ENCODE measurements around the gene ZNF236.
"Not testable (repeated sequence)": the region's sequence is repeated elsewhere in the genome, so short reads cannot be mapped to it uniquely, and the experiment has no call there.

ZNF236 gene

DNA sequence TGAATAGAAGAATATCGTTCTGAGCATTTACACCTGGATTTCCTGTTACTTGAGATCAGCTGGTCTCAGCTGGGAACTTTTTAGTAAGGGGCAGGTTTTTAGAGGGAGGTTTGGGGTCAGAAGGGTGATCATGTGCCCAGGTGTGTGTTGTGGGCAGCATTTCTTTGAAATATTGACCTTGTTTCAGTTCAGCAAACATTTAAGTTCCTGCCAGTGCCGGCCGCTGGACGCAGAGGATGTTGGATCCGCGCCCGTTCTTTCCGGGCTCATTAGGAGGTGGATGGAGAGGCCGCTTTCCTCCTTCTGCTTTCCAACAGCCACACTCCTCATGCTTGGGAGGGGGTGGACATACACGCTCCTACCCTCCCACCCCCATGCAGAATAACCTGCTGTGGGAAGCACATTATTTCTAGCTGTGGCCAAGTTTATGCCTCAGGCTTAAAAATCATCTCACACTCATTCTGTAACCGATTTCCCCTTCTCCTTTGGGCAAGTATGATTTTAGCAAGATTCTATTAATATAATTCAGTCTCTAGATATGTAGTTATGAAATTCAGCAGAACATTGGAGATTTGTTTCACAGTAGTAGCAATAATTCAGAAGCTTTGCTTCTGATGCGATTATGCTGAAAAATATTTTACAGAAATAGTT, 131.4 kb downstream of the ZNF236 start:
- peak in 1 of 2 experiments; percentile 15 for DNase-seq

DNA sequence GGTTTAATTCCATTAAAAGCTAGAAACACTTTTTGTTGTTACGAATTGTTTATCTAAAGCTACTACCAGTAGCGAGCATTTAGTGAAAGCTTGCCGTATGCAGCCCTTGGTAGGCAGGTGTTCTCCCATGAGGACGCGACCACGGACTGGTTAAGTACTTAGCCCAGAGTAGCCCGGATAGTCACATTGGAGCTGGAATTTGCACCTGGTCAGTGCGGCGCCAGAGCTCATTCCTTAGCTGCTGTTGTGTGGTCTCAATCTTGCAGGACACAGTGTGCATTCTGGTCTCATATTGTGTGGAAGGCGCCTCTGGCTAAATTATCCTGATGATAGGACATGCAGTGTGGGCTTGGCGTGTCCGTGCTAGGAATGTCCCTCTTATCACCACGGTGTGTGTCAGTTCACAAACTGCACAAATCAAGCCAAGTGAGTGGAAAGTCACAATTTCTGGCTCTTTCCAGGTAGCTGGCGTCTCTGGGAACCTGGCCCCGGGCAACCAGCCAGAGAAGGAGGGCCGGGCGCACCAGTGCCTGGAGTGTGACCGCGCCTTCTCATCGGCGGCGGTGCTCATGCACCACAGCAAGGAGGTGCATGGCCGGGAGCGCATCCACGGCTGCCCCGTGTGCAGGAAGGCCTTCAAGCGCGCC, 133.3 kb downstream of the ZNF236 start:
- peak; percentile 53 for DNase-seq

DNA sequence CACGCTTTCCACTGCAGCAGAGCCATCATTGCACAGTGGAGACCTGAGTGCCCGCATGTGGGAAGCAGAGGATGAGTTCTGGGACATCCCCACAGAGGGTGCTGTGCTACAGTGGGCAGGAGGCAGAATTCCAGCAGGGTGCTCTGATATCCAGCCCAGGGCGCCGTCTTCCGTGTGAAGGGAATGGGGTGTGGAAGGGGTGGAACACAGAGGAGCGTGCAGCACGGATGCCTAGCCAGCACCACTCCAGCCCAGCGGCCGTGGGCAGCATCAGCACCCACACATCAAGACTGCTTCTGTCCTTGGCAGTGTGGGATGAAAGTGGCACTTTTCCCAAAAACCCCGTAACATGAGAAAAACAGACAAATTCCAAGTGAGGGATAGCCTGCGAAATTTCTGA, 134.3 kb downstream of the ZNF236 start:
- no peak for DNase-seq

DNA sequence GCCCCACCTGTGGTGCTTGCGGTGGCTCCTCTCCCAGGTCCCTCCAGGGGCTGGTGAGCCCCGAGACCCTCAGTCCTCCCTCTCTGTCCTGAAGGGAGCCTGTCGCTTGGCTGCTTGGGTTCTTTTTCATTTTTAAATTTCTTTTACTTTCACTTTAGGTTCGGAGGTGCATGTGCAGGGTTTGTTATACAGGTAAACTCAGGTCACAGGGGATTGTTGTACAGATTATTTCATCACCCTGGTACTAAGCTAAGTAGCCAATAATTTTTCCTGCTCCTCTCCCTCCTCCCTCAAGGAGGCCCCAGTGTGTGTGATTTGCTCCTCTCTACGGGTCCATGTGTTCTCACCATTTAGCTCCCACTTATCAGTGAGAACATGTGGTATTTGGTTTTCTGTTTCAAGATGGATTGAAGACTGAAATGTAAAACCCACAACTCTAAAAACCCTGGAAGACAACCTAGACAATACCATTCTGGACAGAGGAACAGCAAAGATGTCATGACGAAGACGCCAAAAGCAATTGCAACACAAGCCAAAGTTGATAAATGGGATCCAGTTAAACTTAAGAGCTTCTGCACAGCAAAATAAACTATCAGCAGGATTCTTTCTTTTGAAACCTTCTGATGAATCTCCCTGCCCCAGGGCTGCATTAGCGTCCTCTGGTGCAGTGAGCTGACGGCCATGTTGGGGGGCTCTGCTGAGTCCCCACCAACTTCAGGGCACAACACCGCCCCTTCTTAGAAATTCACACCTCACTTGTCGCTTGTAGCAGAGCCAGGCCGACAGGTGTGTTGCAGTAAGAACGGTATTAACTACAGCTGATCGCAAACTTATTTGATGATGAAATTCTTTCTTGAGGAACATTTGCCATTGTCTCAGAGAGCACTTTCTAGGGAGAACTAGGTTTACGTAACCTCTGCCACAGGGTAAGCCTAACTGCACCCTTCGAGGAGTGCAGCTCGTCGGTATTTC, 135.3 kb downstream of the ZNF236 start:
- no peak for DNase-seq

DNA sequence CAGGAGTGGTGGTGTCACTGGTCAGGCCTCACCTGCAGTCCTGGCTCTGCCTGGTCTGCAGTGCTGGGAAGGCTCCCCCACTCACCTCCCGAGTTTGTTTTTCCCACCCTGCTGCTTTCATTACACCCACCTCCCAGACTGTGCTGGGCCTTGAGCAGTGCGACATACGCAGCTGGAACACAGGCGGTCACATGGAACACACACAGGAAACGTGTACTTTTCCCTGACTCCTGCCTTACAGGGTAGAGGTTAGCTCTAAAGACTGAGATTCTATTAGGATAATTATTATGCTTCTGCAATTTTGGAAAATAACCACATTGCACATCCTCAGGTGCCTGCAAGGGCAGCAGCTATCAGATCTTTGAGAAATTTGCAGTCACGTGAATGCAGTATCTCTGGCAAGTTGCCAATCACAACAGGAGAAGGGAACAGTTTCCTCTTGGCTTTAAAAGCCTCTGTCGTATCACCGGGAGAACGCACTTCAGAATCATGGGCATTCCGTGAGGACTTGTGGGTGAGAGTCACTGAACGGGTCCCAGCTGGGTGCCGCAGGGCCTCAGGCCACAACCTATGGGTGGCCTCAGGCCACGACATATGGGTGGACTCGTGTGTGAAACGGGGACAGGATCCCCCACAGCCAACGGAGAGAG, 136.5 kb downstream of the ZNF236 start:
- DNase-seq, result peak in 1 of 2 experiments; percentile 34

GRCh38 chr18:76959605-76960004, 137.2 kb downstream of the ZNF236 start:
- no peak for DNase-seq

DNA sequence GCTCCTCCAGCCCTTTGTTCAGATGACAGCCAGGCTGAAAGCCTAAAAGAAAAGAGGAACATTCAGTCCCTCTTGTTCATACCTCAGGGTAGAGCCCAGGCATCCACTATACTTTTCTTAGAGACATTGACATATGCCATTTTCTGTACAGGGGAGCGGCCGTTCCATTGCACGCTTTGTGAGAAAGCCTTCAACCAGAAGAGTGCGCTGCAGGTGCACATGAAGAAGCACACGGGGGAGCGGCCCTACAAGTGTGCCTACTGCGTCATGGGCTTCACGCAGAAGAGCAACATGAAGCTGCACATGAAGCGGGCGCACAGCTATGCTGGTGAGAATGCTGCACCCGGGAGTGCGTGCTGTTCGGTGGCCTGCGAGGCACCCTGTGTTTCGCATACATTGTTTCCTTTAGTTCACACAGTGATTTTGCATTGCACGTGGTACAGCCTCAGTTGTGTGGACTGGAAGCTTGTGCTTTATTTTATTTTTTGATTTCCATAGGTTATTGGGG, 138.2 kb downstream of the ZNF236 start:
- peak in 1 of 2 experiments; percentile 7 for DNase-seq

- DNase-seq, result no peak
Observed at GRCh38 chr18:76962851-76963250, 140.5 kb downstream of the ZNF236 start.

- no peak for DNase-seq
Observed at GRCh38 chr18:76963936-76964335, 141.6 kb downstream of the ZNF236 start.

- peak in 1 of 2 experiments; percentile 23 for DNase-seq
Observed at GRCh38 chr18:76965555-76966151, 143.3 kb downstream of the ZNF236 start.

- not testable (repeated sequence) for DNase-seq
Observed at GRCh38 chr18:76967299-76967698, 144.9 kb downstream of the ZNF236 start.

DNA sequence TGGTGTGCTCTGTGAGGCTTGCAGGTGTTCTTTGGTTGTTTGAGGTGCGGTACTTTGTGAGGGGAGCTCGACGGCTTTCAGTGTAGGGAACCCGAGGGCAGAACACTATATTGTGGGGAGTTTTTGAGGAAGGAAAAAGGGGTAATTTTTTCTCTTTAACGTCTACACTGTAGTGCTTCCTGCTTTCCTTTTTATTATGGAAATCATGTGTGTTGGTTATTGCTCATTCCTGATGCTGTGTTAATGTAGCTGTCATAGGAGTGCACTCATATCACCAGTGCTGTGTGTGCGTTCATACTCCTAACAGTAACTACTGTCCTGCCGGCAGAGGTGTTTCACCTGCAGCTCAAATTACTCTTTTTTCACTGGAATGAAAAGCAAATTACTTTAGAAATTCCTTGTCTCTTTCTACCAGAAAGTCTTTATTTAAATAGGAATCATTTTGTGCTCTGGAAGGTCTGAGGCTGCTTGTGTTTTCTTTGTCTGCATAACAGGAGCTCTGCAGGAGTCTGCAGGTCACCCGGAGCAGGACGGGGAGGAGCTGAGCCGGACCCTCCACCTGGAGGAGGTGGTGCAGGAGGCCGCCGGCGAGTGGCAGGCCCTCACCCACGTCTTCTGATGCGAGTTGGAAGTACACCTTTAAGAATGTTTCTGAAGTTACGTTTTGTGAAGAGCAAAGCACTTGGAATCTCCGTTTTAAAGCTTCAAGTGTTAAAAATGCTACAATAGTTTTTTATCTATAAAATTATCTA, 145.5 kb downstream of the ZNF236 start:
- no peak for DNase-seq

DNA sequence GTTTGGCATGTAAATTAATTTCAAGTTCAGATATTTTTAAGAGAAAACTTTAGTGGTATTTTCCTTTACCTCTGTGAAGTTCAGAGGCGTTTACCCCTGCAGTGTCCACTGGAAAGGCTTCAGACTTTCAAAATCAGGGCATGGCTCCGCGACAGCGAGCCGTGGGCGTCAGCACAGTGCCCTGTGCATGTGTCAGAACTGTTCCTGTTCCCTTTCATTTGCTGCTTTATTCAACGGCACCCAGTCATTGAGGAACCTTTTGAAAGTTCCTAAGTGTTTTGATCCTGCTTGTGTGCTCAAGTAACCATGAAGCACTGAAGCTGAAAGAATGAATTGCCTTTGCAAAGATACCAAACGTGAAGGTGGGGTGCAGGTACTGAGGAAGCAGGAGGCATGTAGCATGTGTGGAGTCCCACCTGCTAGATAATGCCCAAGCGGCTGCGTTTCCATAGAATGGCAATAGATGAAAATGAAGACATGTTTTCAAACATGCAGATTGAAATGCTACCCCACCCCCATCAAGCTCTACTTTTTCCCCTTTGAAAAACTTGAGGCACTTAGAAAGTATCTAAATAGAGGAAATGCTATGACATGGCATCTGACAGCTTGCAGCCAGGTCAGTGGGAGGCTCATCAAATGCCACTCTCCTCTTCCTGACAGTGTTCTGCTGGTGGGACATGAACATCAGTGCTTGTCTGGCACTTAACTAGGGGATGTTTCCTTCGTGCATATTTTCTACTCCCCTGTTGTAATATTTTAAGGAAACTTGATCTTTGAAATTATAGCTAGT, 148.6 kb downstream of the ZNF236 start:
- DNase-seq, result peak; percentile 44 to 57

DNA sequence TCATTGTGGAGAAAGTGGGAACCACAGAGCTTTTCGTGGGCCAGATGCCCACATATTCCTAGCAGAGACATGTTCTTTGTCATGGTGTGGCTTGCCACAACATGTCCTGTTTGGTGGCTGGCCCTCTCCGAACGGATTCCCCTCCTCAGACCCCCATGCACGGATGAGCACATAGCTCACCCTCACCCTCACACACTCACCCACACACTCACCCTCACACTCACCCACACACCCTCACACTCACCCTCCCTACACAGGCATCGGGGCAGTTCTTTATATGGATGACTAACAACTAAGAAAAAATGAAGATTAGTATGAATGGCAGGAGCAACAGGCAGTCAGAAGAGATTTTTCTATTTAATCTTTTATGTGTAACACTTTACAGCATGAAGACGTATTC, 149.9 kb downstream of the ZNF236 start:
- DNase-seq, result no peak

GRCh38 chr18:76972846-76973519, 150.6 kb downstream of the ZNF236 start:
- no peak for DNase-seq

DNA sequence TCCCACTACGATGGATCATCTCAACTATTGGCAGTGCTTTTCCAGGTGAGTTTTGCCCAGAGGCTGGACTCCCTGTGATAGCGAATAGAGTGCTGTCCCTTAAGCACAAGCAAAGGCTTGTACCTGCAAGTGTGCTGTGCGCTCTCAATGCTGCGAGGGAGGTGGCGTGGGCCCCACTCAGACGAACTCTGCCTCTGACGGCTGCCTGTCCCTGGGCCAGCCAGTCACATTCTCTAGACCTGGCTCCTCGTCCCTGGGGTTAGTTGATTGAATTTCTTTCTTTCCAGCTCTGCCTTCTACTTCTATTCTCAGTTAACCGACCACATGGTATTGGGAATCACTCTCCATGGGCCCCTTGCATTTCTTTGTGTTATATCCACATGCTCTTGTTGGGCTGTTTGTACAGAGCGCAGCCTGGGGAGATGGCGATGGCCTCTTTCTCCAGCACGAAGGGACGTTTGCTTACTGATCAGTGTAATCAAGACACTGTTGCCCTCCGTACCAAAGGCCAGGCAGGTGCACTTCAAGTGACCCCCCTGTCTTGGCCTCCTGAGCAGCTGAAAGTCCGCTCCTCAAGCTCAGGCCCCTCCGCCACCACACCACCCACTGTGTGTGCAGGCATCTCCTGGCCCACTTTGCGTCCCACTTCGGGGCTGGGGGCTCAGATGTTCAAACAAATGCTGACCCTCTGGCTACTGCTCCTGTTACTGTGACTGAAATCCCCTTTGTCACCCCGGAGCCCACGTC, 151.3 kb downstream of the ZNF236 start:
- DNase-seq, result no peak

DNA sequence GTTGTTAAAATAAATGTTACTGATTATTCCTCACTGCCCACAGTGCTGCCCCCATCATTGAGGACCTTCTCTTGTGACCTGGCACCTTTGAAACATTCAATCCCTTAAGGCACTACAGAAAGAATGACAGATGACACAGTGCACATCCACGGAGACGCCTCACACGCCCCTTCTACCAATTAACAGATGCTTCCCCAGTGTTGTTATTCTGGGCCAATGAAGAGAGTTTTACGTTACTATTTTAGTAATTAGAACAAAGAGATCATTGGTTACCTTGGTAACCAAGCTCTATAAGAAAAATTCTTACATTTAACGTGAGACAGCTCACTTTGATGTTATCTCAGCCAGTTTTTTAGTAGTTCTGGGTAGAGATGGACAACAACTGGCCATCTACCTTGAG, 152.0 kb downstream of the ZNF236 start:
- no peak for DNase-seq

DNA sequence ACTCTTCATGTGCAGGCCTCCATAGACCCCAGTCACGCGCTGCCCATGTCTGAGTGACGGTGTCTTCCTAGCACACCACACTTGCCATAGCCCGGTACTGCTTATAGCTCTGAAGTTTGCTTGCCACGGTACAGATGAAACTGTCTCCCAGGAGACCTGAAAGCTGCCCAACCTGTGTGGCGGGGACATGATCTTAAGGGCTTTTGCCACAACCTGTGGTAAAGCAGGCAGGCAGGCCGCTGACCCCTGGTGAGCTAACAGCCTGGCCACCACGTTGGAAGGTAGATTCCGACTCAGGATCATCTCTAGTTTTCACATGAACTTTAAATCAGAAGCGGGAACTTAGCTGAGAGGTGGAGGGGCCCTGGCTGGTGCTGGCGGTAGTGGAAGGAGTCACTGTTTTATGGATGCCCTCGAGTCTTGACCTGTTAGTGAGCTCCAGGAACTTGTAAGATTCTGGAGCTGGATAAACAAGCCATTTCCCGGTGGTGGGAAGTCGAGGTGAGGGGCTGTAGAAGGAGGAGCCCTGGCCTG, 153.3 kb downstream of the ZNF236 start:
- DNase-seq, result no peak

GRCh38 chr18:76977108-76977621, 154.8 kb downstream of the ZNF236 start:
- peak; percentile 40 to 43 for DNase-seq

Measured in NCI-H187 (cell line).